SIG-M5 treated with dmso at 0.1 percent for 504 hours (cell line): ENCODE measurements around the gene KDM2A.

ENCODE experiments used
- DNase-seq: peaks from one replicate; lab custom pipeline; 2025; ENCODE audit not compliant: unreplicated experiment; lab: John Stamatoyannopoulos, UW

KDM2A gene

DNA sequence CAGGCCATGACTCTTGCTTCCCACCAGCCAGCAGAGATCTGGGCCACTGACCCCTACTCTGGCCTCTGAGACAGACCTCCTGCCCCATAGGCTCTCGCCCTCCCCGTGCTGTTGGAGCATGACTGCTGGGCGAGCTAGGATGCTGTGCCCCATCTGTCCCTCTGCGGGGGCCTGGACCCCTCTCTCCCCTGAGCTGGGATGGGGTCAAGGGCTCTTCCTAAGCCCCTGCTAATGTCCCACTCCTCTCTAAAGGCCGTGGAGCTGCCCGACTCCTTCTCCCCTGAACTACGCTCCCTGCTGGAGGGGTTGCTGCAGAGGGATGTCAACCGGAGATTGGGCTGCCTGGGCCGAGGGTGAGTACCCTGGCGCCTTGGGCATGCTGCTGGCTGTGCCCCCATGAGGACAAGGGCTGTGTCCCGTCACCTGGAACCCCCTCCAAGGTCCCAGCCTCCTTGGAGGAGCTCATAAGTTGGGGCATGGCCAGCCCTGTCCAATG lies 163.9 kb downstream of the KDM2A start:
- DNase-seq, result no peak

DNA sequence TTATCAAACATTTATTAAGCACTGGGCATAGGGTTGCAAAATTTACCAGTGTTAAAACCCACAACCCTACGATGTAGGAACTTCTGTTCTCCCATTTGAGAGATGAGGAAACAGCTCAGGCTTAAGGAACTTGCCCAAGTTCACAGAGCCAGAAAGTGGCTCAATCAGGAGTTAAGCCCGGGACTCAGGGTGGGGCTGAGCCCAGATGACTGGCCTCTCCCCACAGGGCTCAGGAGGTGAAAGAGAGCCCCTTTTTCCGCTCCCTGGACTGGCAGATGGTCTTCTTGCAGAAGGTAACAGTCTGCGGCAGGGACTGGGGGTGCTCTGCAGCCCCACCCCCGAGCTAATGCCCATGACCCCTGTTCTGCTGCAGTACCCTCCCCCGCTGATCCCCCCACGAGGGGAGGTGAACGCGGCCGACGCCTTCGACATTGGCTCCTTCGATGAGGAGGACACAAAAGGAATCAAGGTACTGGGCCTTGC lies 164.5 kb downstream of the KDM2A start:
- DNase-seq, result peak; percentile 90

DNA sequence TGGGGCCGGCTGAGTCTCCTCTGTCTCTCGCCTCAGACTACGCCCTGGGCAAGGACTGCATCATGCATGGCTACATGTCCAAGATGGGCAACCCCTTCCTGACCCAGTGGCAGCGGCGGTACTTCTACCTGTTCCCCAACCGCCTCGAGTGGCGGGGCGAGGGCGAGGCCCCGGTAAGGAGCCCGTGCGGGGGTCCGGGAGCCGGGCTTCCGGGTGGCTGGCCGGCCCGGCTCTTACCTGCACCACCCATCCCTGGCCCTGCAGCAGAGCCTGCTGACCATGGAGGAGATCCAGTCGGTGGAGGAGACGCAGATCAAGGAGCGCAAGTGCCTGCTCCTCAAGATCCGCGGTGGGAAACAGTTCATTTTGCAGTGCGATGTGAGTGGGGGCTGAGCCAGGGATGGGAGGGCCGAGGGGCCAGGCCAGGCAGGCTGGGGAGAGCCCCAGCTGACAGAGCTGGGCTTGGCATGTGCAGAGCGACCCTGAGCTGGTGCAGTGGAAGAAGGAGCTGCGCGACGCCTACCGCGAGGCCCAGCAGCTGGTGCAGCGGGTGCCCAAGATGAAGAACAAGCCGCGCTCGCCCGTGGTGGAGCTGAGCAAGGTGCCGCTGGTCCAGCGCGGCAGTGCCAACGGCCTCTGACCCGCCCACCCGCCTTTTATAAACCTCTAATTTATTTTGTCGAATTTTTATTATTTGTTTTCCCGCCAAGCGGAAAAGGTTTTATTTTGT lies 165.9 kb downstream of the KDM2A start:
- no peak for DNase-seq

DNA sequence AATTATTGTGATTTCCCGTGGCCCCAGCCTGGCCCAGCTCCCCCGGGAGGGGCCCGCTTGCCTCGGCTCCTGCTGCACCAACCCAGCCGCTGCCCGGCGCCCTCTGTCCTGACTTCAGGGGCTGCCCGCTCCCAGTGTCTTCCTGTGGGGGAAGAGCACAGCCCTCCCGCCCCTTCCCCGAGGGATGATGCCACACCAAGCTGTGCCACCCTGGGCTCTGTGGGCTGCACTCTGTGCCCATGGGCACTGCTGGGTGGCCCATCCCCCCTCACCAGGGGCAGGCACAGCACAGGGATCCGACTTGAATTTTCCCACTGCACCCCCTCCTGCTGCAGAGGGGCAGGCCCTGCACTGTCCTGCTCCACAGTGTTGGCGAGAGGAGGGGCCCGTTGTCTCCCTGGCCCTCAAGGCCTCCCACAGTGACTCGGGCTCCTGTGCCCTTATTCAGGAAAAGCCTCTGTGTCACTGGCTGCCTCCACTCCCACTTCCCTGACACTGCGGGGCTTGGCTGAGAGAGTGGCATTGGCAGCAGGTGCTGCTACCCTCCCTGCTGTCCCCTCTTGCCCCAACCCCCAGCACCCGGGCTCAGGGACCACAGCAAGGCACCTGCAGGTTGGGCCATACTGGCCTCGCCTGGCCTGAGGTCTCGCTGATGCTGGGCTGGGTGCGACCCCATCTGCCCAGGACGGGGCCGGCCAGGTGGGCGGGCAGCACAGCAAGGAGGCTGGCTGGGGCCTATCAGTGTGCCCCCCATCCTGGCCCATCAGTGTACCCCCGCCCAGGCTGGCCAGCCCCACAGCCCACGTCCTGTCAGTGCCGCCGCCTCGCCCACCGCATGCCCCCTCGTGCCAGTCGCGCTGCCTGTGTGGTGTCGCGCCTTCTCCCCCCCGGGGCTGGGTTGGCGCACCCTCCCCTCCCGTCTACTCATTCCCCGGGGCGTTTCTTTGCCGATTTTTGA lies 166.8 kb downstream of the KDM2A start:
- peak; percentile 27 for DNase-seq

DNA sequence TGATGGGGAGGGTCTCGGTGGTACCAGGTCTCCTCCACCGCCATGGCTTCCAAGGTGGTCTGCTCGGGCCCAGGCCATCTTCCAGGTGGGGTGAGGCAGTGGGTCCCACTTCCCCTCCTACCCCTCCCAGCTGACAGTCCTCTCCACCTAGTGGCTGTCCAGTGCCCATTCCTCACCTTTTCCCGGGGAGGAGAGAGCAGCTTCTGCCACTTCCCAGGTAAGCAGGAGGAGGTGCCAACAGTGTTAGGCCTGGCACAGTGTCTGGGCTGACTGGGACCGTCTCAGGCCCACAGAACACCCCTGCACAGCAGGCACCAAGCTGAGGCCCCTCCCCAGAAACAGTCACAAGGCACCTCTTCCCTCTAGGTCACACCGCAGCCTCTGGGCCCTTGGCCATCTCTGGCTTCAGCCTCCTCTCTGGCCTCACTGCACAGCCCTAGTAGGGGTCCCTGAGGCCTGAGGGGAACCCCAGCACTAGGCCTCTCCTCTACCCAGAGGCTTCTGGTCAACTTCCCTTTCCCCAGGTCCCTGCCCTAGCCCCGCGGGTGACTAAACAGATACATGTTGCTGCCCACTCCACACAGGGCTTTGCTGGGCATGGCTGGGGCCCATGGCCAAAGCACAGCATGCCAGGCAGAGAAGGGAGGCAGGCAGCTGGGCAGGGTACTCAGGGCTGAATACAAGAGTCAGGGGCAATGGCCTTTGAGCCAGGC lies 167.7 kb downstream of the KDM2A start:
- peak; percentile 49 for DNase-seq

DNA sequence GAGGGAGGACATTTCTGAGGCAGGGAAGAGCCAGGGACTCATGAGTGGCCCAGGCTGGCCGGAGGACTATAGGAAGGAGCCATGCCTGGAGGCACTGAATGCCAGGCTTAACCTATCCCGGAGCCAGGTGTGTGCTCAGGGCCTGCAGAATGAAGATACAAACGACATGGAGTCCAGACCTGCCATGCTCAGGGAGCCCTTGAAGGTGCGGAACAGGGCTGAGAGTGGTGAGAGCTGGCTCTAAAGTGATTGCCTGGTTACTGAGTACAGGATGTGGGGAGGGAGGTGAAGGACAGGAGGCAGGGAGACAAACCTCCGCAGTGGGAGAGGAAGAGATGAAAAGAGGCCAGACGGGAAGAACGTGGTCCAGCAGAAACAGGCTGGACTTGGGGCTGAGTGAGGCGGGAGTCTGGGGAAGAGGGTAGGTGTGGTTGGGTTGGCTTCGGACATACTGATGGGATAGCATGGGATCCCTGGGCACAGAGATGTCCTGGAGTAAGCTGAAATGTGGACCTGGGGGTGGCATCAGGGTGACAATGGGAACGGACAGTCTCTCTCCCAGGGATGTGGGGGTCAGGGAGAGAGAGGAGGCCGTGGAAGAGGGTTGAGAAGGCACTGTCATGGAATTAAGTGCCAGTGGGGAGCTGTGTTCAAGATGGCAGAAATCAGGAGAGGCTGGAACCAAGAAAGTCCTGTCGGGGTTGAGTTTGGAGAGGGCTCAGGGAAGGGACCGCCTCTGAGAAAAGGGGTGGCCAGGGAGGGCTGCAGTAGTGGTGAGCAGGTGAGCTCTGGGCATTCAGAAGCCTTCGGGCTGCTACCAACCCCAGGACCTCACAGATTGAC lies 168.5 kb downstream of the KDM2A start:
- DNase-seq, result peak; percentile 57

DNA sequence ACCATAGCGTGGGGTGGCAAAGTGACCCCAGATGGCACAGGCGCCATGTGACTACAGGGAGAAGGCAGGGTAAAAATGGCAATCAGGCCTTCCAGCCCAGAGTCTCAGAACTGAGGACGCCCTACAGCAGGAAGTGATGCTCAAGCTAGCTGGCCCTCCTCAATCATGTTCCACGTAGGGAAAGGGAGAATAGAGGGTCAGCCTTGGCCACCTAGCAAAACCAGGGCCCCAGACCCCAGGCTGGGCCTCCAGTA lies 169.1 kb downstream of the KDM2A start:
- DNase-seq, result no peak

DNA sequence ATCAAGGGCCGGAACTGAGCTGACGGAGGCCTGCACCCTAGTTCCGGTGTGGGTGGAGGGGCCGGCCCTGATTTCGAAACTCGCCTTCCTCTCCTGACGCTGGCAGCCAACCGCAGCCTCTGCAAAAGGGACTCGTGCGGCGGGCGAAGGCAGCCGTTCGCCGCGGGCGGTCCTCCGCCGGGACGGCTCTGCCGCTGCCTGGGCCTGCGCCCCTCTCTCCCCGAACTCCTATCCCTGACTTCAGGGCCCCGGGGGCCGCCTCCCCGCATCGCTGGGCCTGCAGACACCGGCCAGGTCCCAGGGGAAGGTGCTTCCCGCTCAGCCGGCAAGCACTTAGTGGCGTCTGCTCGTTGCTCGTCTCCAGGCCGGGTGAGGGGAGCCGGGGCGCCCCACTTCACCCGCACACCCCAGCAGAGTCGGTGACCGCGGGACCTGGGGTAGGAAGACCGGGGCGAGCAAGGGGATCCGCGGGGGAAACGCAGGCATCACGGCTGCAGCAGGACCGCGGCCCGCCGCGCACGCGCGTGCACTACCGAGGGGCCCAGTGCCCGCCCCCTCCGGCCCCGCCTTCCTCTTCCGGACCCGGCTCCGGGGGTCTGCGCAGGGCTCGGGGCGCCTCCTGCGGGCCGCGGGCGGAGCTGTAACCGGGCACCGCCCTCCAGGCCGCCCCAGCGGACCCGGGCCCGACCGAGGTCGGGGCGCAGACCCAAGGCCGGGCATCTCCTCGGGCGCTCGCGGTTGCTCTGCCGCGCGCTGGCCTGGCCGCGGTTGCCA lies 169.6 kb downstream of the KDM2A start:
- DNase-seq, result peak; percentile 96

DNA sequence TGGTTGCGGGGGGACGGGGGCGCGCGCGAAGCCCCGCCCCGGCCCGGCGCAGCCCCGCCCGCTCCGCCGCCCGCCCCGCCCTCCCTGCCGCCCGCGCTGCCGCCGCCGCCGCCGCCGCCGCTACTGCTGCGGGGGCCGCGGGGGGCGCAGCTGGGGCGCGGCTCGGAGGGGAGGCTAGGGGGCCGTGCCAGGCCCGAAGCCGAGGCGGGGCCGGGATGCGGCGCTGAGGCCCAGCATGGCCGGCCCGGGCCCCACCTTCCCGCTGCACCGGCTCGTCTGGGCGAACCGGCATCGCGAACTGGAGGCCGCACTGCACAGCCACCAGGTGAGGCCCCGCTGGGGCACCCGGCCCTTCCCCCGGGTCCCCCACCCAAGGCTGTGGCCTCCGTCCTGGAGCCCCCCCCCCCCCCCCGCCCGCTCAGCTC lies 170.2 kb downstream of the KDM2A start, which contains the start of gene ANKRD13D:
Gene ANKRD13D, plus strand, starts transcription at position 78 of the 425 bp plus-strand sequence. Its CDS starts 158 bp downstream, at position 236.
- DNase-seq, result peak; percentile 83

DNA sequence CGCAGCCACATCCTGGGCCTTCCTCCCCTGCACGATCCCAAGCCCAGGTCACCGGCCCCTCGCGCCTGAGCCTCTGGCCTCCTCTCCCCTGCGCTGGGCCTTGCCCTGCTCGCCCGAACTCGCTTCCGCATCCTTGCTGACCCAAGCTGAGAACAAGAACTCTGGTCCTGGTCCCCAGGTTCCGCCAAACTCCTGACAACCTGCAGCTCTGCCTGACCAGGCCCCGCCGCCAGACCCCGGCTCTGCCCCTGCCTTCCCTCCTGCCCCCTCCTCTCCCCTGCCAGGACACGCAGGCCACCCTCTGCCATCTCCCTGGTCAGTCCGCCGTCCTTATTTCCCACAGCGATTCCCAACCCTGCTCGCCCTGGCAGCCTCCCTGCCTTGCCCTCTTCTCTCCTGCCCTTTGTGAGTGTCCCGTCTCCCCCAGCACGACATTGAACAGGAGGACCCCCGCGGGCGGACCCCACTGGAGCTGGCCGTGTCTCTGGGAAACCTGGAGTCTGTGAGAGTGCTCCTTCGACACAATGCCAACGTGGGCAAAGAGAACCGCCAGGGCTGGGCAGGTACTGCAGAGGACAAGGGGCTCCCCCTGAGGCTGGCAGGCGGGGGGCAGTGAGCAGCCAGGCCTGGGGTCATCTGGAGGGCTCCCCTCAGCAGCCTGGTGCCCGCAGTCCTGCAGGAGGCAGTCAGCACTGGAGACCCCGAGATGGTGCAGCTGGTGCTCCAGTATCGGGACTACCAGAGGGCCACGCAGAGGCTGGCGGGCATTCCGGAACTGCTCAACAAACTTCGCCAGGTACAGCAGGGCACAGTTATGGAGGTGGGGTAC lies 170.8 kb downstream of the KDM2A start:
- DNase-seq, result no peak

DNA sequence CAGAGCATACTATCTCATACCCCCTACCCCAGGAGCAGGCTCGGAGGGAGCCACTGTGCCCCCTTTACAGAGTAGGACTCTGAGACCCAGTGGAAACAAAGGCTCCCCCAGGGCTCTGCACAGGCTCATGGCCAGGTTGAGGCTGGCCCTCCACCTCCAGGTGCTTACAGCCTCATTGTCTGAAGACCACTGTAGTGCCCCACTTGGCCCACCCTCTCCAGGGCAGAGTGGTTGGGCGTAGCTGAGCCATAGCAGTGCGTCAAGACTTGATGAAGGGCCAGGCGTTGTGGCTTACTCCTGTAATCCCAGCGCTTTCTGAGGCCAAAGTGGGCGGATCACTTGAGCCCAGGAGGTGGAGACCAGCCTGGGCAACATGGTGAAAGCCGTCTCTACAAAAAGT lies 171.7 kb downstream of the KDM2A start:
- no peak for DNase-seq

DNA sequence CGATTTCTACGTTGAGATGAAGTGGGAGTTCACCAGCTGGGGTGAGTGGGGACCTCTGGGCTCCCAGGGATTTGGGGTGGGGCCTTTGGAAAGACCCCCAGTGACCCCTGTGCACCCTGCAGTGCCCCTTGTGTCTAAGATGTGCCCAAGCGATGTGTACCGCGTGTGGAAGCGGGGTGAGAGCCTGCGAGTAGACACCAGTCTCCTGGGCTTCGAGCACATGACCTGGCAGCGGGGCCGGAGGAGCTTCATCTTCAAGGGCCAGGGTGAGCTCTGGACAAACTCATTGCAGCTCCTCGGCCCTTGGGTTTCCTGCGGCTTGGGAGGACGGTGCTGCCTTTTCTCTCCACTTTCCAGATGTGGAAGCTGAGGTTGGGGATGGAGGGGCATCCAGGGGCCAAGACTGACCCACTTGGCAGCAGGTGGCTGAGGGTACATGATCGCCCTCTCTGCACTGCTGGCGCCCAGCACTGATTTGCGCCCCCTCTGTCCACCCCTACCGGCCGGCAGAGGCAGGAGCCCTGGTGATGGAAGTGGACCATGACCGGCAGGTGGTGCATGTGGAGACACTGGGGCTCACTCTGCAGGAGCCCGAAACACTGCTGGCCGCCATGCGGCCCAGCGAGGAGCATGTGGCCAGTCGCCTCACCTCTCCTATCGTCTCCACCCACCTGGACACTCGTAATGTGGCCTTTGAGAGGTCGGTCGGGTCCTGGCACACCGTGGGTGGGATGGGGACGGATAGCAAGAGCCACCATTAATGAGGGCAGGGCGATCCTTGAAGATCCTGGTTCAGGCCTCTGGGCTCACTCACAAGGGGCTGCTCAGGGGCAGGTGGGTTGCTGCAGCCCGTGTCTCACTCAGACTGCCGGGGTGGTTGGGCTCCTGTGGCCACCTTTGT lies 172.7 kb downstream of the KDM2A start:
- DNase-seq, result no peak

DNA sequence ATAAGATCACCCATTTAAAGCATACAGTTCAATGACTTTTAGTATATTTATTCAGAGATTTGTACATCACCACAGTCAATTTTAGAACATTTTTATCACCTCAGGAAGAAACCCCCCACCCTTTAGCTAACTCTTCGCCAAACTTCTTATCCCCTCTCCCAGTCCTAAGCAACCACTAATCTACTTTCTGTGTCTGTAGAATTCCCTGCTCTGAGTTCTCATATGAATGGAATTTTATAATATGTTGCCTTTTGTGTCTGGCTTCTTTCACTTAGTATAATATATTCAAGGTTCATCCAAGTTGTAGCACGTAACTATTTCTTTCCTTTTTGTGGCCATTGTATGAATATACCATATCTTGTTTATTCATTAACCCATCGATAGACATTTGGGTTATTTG lies 173.6 kb downstream of the KDM2A start:
- DNase-seq, result no peak

DNA sequence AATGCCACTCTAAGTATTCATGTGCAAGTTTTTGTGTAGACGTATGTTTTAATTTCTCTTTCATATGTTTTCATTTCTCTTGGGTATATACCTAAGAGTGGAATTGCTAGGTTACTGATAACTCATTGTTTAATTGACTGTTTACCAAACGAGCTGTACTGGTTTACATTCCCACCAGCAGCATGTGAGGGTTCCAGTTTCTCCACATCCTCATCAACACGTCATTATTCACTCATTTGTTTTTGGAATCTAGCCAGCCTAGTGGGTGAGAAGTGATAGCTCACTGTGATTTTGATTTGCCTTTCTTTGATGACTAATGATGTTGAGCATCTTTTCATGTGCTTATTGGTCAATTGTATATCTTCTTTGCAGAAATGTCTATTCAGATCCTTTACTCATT lies 174.0 kb downstream of the KDM2A start:
- DNase-seq, result peak; percentile 38

DNA sequence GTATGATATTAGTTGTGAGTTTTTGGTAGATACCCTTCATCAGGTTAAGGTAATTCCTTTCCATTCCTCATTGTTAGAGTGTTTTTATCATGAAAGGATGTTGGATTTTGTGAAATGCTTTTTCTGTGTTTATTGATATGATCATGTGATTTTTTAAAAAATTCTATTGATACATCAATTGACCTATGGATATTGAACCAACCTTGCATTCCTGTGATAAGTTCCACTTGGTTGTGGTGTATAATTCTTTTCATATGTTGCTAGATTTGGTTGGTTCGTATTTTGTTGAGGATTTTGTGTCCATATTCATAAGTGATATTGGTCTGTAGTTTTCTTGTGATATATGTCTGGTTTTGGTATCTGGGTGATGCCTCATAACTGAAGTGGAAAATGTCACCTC lies 176.8 kb downstream of the KDM2A start:
- DNase-seq, result no peak

DNA sequence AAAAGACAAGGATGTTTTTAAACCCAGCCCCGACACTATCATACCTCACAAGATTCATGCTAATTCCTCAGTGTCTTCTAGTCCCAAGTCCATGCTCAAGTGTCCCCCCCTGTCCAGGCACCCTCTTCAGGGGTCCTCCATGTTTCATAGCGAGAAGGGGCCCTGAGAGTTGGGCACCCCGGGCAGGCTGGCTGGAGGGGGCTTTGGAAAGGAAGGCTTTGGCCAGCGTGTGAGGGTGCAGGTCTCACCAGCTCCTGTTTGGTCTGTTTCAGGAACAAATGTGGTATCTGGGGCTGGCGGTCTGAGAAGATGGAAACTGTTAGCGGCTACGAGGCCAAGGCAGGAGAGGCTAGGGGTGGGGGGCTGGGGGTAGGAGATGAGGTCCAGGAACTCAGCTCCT lies 179.7 kb downstream of the KDM2A start:
- DNase-seq, result no peak

DNA sequence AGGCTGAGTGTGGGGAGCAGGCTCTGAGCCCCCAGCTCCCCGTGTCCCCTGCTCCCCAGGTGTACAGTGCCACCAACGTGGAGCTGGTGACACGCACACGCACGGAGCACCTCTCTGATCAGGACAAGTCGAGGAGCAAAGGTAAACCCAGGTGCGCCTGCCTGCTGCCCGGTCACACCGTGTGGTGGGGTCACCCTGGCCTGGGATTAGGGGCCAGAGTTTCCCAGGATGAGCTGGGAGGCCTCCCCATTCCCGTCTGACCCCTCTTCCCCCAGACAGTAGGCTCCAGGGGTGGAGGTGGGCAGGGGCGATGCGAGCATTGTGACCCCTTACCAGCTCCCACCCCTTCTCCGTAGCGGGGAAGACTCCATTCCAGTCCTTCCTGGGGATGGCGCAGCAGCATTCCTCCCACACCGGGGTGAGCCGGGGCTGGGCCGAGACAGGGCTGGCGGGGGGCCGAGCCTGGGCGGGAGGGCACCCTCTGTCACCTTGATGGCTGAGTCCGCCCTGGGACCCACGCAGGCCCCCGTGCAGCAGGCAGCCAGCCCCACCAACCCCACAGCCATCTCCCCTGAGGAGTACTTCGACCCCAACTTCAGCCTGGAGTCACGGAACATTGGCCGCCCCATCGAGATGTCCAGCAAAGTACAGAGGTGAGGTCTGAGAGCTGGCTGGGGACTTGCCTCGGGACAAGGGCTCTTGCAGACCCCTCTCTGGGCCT lies 180.6 kb downstream of the KDM2A start:
- no peak for DNase-seq
